B cell (primary cell): ENCODE results near the gene THADA. TPM values are rescaled to one million over a fixed set of nuclear protein-coding genes. Genes with fewer than 3 reads are reported as not detected.

Experiments used
- ATAC-seq: fragments of 200-7000 bp; cut with Tn5 transposase; one replicate; pipeline ENCODE4 v1.10.0; 2021; ENCODE audit warnings: low read depth, mild to moderate bottlenecking, moderate number of reproducible peaks, moderate library complexity
- CTCF ChIA-PET: fragments of 350-600 bp; sonication (Branson Sonifier 250); formaldehyde crosslinking; loops from one replicate; lab custom pipeline; 2021; ENCODE audit warnings: antibody characterized with exemption, inconsistent platforms; lab: Charles Lee
- POLR2A ChIA-PET: fragments of 350-600 bp; sonication (Branson Sonifier 250); formaldehyde crosslinking; loops from one replicate; lab custom pipeline; 2021; ENCODE audit warnings: antibody characterized with exemption; lab: Charles Lee
- DNase-seq: peaks from one replicate; pipeline ENCODE4 v3.0.0; 2013
- H2AFZ ChIP-seq: 2 replicates; pipeline ENCODE4 v1.6.1; 2012; ENCODE audit warnings: mild to moderate bottlenecking, low read depth, low read length; ENCODE audit not compliant: insufficient read depth, poor library complexity, severe bottlenecking
- H3K27ac ChIP-seq, 2 donors: 1 replicate in 1 of 2; 2 replicates in 1 of 2; pipeline ENCODE4 v1.5.1; 2012 to 2013; ENCODE audit warnings: low read length in 2 of 2, mild to moderate bottlenecking in 2 of 2, moderate library complexity in 1 of 2
- H3K27me3 ChIP-seq, 4 experiments: fragments of 200-600 bp in 1 of 4; sonication (generic) in 1 of 4; replicated peaks in 1 of 4; 1 replicate in 2 of 4; 2 replicates in 2 of 4; pipeline versions ENCODE4 v1.6.1 to v1.7.0; 2013 to 2016; ENCODE audit warnings: low read length in 3 of 4, mild to moderate bottlenecking in 2 of 4, mixed read lengths in 1 of 4, moderate library complexity in 1 of 4; ENCODE audit not compliant: insufficient read depth in 4 of 4, control insufficient read depth in 3 of 4; ENCODE audit errors: control extremely low read depth in 1 of 4
- H3K36me3 ChIP-seq, 2 experiments: replicated peaks in 1 of 2; 1 replicate in 1 of 2; 2 replicates in 1 of 2; pipeline versions ENCODE4 v1.6.1 to v1.7.1; 2013; ENCODE audit warnings: low read length in 1 of 2; ENCODE audit not compliant: insufficient read depth in 2 of 2, control insufficient read depth in 1 of 2; ENCODE audit errors: control extremely low read depth in 1 of 2, extremely low read depth in 1 of 2
- H3K4me1 ChIP-seq, 2 donors: fragments of 200-600 bp in 1 of 2; sonication (generic) in 1 of 2; 1 replicate in 1 of 2; 2 replicates in 1 of 2; pipeline versions ENCODE4 v1.5.1 to v1.6.1; 2013 to 2017; ENCODE audit warnings: low read length in 2 of 2; ENCODE audit not compliant: control insufficient read depth in 2 of 2, insufficient read depth in 2 of 2
- H3K4me2 ChIP-seq: replicated peaks from 2 replicates; pipeline ENCODE3; 2012; ENCODE audit warnings: mild to moderate bottlenecking, low read depth, low read length; ENCODE audit not compliant: poor library complexity, severe bottlenecking
- H3K4me3 ChIP-seq, 5 experiments: fragments of 200-600 bp in 1 of 5; sonication (generic) in 1 of 5; 1 replicate in 3 of 5; 2 replicates in 2 of 5; pipeline versions ENCODE4 v1.5.1 to v1.7.0; 2011 to 2016; ENCODE audit warnings: low read length in 4 of 5, mild to moderate bottlenecking in 4 of 5, low read depth in 2 of 5, control low read depth in 1 of 5, moderate library complexity in 1 of 5; ENCODE audit not compliant: insufficient read depth in 1 of 5; ENCODE audit errors: control extremely low read depth in 1 of 5, extremely low read depth in 1 of 5
- H3K79me2 ChIP-seq: fragments of 200-600 bp; sonication (generic); one replicate; pipeline ENCODE4 v1.6.0; 2016; ENCODE audit warnings: low read length; ENCODE audit not compliant: control insufficient read depth, insufficient read depth
- H3K9ac ChIP-seq: fragments of 200-600 bp; sonication (generic); 2 replicates; pipeline ENCODE4 v1.6.1; 2017; ENCODE audit warnings: mild to moderate bottlenecking, low read length, moderate library complexity
- H3K9me3 ChIP-seq, 3 donors: one replicate each; pipeline versions ENCODE4 v1.6.1 to v1.7.1; 2013; ENCODE audit warnings: low read length in 2 of 3; ENCODE audit not compliant: control insufficient read depth in 2 of 3, insufficient read depth in 1 of 3; ENCODE audit errors: control extremely low read depth in 1 of 3
- H4K20me1 ChIP-seq: 2 replicates; pipeline ENCODE4 v1.6.0; 2012; ENCODE audit warnings: mild to moderate bottlenecking, low read length; ENCODE audit not compliant: insufficient read depth, control insufficient read depth, poor library complexity, severe bottlenecking
- H3K27ac Mint-ChIP-seq: one replicate; pipeline ENCODE4 v1.8.0; 2021; ENCODE audit warnings: mixed read lengths
- H3K27me3 Mint-ChIP-seq: one replicate; pipeline ENCODE4 v1.8.0; 2021; ENCODE audit warnings: mixed read lengths
- H3K4me1 Mint-ChIP-seq: one replicate; pipeline ENCODE4 v1.8.0; 2021; ENCODE audit warnings: mixed read lengths
- H3K4me3 Mint-ChIP-seq: one replicate; pipeline ENCODE4 v1.8.0; 2021; ENCODE audit warnings: mixed read lengths
- H3K9me3 Mint-ChIP-seq: one replicate; pipeline ENCODE4 v1.8.0; 2022; ENCODE audit warnings: mixed read lengths; ENCODE audit not compliant: insufficient read depth
- CTCF ChIP-seq: fragments of 200-600 bp; IDR thresholded peaks from one replicate; pipeline ENCODE4 v1.8.0; 2022; ENCODE audit warnings: antibody characterized with exemption, mild to moderate bottlenecking
- EZH2 ChIP-seq: IDR thresholded peaks from 2 replicates; pipeline ENCODE4 v1.6.1; 2012; ENCODE audit warnings: borderline replicate concordance, low read depth, mild to moderate bottlenecking, moderate library complexity, low read length; ENCODE audit not compliant: insufficient read depth, poor library complexity, severe bottlenecking
- WGBS: methylation state at CpG from one replicate; pipeline ENCODE4 v1.1.5; 2013; ENCODE audit warnings: missing lambda C conversion rate; ENCODE audit not compliant: insufficient coverage; 5-methylcytosine and 5-hydroxymethylcytosine counted together
- intact Hi-C: fragments of 100-400 bp; cut with micrococcal nuclease; formaldehyde crosslinking; loops from one replicate; pipeline ENCODE4 v1.10.0; 2022
- polyA plus RNA-seq: library from polyadenylated mRNA; depleted of rRNA; stranded (reverse); fragments of >200 nt; gene quantifications from 2 replicates; pipeline ENCODE4 v1.2.3, GENCODE V29; 2012
- total RNA-seq, 2 donors: library from RNA; stranded (reverse); fragments of 120-200 nt in 1 of 2; gene quantifications; 1 replicate in 1 of 2; 2 replicates in 1 of 2; pipeline versions ENCODE4 v1.2.3 to v1.2.4, GENCODE V29; 2013 to 2022

THADA gene
- total and polyA plus RNA-seq, 2 donors (not counting 1 experiment from before 2014, with no cell fraction given): 17.6 to 48.5 TPM

- Histone ChIP-seq H3K9me3 (no peaks in the 10 kb centered on the region), H3K36me3 (peaks cover 0 to 13% of the 10 kb centered on the region in 2 experiments), H3K4me2 (no peak overlapping the region), H2AFZ (no peak overlapping the region), H3K27ac (no peak overlapping the region), H3K79me2 (no peaks in the 10 kb centered on the region), H4K20me1 (no peaks in the 10 kb centered on the region), H3K4me1 (no peaks in the 10 kb centered on the region), H3K4me3 (no peak overlapping the region), H3K27me3 (no peaks in the 10 kb centered on the region), H3K9ac (no peak overlapping the region)
- TF ChIP-seq EZH2: no peak
- TF ChIP-seq CTCF: no peak
- intact Hi-C loops: no loop called here
- WGBS: no CpG with 5 or more reads among the region's 1 CpG
- ChIA-PET POLR2A (no interaction called here), CTCF (interaction anchor here (0.6 to 1.9 kb wide), 4 partner anchors 8 to 543 kb away, joined by 3 to 7 read pairs (median 4); no protein-coding TSS in a partner anchor)
- Mint-ChIP-seq H3K27me3 (no peaks in the 10 kb centered on the region), H3K4me1 (no peaks in the 10 kb centered on the region), H3K27ac (no peak overlapping the region), H3K4me3 (no peak overlapping the region), H3K9me3 (no peaks in the 10 kb centered on the region)
- ATAC-seq (no peak), DNase-seq (no peak)
These were observed 105.5 kb downstream of the THADA start for GRCh38 chr2:43490252-43490786.

- Histone ChIP-seq H3K4me2 (no peak overlapping the region), H3K36me3 (peaks cover 0 to 4% of the 10 kb centered on the region in 2 experiments), H3K4me1 (no peaks in the 10 kb centered on the region), H3K9ac (no peak overlapping the region), H4K20me1 (no peaks in the 10 kb centered on the region), H3K27me3 (no peaks in the 10 kb centered on the region), H3K79me2 (no peaks in the 10 kb centered on the region), H3K9me3 (no peaks in the 10 kb centered on the region), H2AFZ (no peak overlapping the region), H3K4me3 (no peak overlapping the region), H3K27ac (no peak overlapping the region)
- no peak overlapping the region for H3K27ac Mint-ChIP-seq
- ATAC-seq: no peak
- H3K27me3 Mint-ChIP-seq: no peaks in the 10 kb centered on the region
- ChIA-PET CTCF (interaction anchor here (1.0 to 2.3 kb wide), 4 partner anchors 259 to 631 kb away, joined by 3 to 5 read pairs (median 4); no protein-coding TSS in a partner anchor), POLR2A (no interaction called here)
- peaks cover 4% of the 10 kb centered on the region for H3K4me1 Mint-ChIP-seq
- intact Hi-C loops: no loop called here
- no peaks in the 10 kb centered on the region for H3K9me3 Mint-ChIP-seq
- H3K4me3 Mint-ChIP-seq: no peak overlapping the region
- no peak for DNase-seq
- no CpG with 5 or more reads among the region's 3 CpGs for WGBS
- no peak for TF ChIP-seq CTCF
- no peak for TF ChIP-seq EZH2
These were observed 107.1 kb downstream of the THADA start for GRCh38 chr2:43488737-43489136.
